ENCODE data around the gene TEAD1.

Gene TEAD1

GRCh38 chr11:12769834-12770345, 95.7 kb downstream of the TEAD1 start:
- FAIRE-seq: no peak

DNA sequence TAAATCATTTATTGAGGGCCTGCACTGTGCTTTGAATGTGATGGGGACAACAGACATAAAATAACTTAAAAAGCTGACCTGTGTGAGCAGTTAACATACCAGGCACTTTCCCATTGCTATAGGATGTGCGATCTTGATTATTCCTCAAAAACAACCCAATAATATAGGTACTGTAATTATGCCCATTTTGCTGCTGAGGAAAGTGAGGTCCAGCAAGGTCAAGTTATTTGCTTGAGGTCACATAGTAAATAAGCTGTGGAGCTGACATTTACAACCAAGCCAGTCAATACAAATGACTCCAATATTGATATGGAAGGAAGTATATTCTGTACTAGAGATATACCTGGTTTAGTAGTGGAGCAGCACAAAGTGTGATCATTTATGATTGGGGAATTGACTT, 96.2 kb downstream of the TEAD1 start:
- no peak for FAIRE-seq

GRCh38 chr11:12770966-12771597, 96.9 kb downstream of the TEAD1 start:
- FAIRE-seq: no peak

DNA sequence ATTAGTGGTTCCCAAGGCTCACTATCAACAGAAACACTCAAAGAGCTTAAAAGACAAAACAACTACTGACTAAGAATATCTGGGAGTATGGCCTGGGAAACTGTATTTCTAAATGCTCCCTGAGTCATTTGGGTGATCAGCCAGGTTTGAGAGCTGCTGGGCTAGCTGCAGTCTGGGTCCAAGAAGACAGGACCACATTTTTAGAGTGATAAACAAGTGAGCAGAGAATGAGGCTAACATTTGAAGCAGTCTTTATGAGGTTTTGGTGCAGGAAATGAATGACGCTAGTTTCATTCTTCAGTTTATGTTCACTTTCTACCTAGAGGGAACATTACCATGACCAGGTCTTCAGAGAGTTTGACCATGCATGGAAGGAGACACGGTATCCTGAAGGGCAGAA, 97.7 kb downstream of the TEAD1 start:
- FAIRE-seq: no peak

DNA sequence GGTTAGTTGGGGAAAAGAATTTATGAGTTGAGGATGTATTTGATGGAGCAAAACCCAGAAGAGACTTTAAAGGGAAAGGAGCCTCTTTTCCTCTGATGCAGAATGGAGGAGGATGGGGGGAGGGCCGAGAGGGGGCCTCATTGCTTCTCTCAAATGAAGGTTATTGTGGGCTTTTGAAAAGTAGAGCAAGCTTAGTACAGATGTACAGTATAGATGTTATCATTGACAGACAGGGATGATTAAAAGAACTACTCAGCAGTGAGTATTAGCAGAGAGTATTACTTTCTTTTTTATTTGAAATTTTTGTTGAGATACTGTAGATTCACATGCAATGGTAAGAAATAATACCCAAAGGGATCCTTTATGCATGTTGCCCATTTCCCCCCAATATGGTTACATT, 98.1 kb downstream of the TEAD1 start:
- no peak for FAIRE-seq

DNA sequence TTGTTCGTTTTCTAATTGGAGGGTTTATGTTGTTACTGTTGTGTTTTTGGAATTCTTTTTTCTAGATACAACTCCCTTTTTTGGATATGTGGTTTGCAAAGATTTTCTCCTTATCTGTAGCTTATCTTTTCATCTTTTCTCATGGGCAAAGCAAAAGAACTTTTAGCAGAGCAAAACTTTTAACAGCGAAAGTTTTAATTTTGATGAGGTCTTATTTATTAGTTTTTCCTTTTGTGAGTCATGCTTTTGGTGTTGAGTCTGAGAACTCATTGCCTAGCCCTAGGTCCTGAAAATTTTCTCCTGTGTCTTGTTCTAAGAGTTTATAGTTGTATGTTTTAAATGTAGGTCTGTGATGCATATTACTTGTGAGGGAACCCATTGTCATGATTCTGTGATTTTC, 99.4 kb downstream of the TEAD1 start:
- FAIRE-seq: no peak

GRCh38 chr11:12775955-12776354, 101.7 kb downstream of the TEAD1 start:
- FAIRE-seq: no peak

DNA sequence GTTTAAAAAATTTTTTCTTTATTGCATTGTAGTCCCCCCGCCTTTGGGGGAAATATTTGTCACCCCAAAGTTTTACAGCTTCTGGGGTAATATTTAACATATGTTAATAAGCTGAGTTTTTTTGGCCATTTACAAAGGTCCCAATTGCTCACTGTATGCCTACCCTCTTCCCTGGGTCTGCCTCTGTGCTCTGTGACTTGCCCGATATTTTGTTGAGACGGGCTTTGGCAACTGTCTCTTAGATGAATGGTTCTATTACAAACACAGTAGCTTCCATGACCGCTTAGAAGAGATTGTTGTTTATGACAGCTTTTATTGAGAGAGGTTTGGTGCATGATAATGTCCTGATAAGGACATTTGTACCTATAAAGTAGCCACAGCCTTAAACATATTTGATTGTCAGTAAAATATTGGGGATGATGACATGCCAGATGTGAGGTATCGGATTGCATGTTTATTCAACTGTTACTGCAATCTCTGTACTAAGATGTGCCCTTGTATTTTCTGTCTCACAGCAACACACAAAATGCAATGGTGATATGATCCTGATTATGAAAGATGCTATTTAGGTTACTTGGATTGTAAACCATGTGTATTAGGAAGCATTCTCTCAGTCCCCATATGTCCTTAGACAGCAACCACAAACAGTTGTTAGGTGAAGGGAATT, 103.1 kb downstream of the TEAD1 start:
- FAIRE-seq: no peak

- no peak for FAIRE-seq
Measured at GRCh38 chr11:12778240-12778905, 104.2 kb downstream of the TEAD1 start.

GRCh38 chr11:12783765-12784164, 109.5 kb downstream of the TEAD1 start:
- no peak for FAIRE-seq

- FAIRE-seq: no peak
Measured at GRCh38 chr11:12784445-12784844, 110.2 kb downstream of the TEAD1 start.

- no peak for FAIRE-seq
Measured at GRCh38 chr11:12784987-12785386, 110.8 kb downstream of the TEAD1 start.

DNA sequence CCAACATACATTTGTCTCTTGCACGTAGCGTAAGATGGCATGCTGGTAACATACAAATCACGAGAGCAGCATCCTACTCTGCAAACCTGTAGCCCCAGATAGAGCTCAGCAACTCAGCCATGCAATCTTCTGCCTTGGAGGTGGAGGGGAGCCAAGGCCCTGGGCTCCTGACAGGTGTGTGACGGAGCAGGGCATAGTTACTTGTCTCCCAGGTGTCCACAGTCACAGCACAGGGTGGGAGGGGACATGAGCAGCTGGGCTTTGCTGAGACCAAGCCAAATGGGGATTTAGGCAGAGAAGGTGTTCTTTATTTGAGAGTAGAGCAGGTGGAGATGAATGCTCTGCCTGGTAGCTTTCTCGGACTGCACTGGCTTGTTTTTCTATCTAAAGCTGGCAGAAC, 111.7 kb downstream of the TEAD1 start:
- no peak for FAIRE-seq

GRCh38 chr11:12786450-12786849, 112.2 kb downstream of the TEAD1 start:
- no peak for FAIRE-seq

DNA sequence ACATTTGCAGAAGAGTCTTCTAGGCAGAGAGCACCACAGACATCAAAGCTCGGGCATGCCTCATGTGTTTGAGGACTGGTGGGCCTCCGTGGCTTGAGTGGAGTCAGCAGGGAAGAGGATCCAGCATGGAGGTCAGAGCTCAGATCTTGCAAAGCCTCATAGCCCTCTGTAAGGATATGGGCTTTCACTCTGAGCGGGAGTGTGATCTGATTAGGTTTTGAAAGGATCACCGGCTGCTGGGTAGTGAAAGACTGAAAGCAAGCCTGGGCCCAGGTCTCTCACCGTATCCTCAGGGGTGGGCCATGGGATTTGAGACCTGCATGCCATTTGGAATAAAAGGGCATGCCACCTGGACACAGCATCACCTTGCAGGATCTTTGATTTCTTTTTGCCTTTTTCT, 112.7 kb downstream of the TEAD1 start:
- FAIRE-seq: no peak

GRCh38 chr11:12787847-12788246, 113.6 kb downstream of the TEAD1 start:
- no peak for FAIRE-seq

- no peak for FAIRE-seq
Measured at GRCh38 chr11:12789054-12789453, 114.8 kb downstream of the TEAD1 start.

- FAIRE-seq: no peak
Measured at GRCh38 chr11:12789596-12790215, 115.5 kb downstream of the TEAD1 start.

GRCh38 chr11:12790861-12791616, 116.8 kb downstream of the TEAD1 start:
- no peak for FAIRE-seq

DNA sequence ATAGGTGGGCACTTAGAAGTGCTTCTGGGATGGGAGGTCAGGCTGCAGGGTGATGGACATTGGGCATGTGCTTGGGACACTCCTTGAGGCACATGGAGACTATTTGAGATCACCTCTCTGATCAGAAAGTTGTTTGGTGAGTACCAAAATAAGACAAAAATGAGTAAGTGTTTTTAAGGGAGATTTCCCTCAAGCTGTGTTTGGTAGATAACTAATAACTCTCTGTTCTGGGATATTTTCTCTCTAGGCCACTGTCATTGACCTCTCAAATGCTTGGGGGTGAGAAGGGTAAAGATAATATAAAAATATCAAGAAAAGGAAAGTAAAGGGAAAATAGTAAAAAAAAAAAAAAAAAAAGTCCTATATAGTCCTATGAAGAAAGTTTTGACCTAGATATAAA, 117.8 kb downstream of the TEAD1 start:
- no peak for FAIRE-seq

GRCh38 chr11:12792590-12792989, 118.4 kb downstream of the TEAD1 start:
- FAIRE-seq: no peak

DNA sequence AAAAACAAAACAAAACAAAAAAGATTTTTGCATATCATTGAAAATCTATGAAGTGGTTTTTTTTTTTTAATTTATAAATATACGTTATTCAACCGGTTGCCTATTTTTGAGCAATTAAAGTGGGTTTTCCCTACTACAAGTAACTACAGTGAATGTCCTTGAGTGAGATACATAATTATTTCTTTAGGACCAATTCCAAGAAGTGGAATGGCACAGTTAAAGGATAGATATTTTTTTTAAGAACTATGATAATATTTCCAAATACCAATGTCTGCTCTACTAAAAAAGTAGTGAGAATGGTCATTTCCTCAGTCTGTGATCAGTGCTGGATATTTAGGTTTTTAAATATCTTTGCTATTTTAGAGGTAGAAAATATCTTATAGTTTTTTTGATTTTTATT, 118.8 kb downstream of the TEAD1 start:
- no peak for FAIRE-seq

GRCh38 chr11:12793506-12793905, 119.3 kb downstream of the TEAD1 start:
- no peak for FAIRE-seq
